ENCODE measurements around the gene RDH14.

Gene RDH14

GRCh38 chr2:18519914-18520450, 40.5 kb downstream of the RDH14 start:
- no peak for DNase-seq

- DNase-seq, result no peak
These were observed 42.0 kb downstream of the RDH14 start for GRCh38 chr2:18518116-18519111.

GRCh38 chr2:18517386-18517785, 43.1 kb downstream of the RDH14 start:
- DNase-seq, result no peak

- DNase-seq, result no peak
These were observed 44.3 kb downstream of the RDH14 start for GRCh38 chr2:18516112-18516511.

GRCh38 chr2:18514526-18515461, 45.7 kb downstream of the RDH14 start:
- no peak for DNase-seq

- no peak for DNase-seq
These were observed 49.7 kb downstream of the RDH14 start for GRCh38 chr2:18510775-18511174.

- no peak for DNase-seq
These were observed 53.5 kb downstream of the RDH14 start for GRCh38 chr2:18506883-18507509.

- DNase-seq, result no peak
These were observed 54.6 kb downstream of the RDH14 start for GRCh38 chr2:18505703-18506341.
